Measurements from ENCODE around the gene LSAMP. TPM values are rescaled to one million over a fixed set of nuclear protein-coding genes. Genes with fewer than 3 reads are reported as not detected.

Gene LSAMP
- total and polyA plus RNA-seq, 2 donors (not counting 1 experiment from before 2014, with no cell fraction given): not detected

- ATAC-seq (ENCODE audit: low read depth) (no peak), DNase-seq (no peak)
- no peak overlapping the region for H3K27ac Mint-ChIP-seq
- H3K27me3 Mint-ChIP-seq: no peaks in the 10 kb centered on the region
- H2AFZ ChIP-seq (ENCODE audit: insufficient read depth, low read depth, low read length, poor library complexity, severe bottlenecking): no peak overlapping the region
- no peak overlapping the region for H3K4me2 ChIP-seq (replicated peaks; ENCODE audit: low read depth, low read length, poor library complexity, severe bottlenecking)
- H3K79me2 ChIP-seq (ENCODE audit: control insufficient read depth, insufficient read depth, low read length): no peaks in the 10 kb centered on the region
- H3K9me3 Mint-ChIP-seq (ENCODE audit: insufficient read depth): no peaks in the 10 kb centered on the region
- POLR2A ChIA-PET: no interaction called here
- H3K4me3 Mint-ChIP-seq: no peak overlapping the region
- 100% methylated on average over 1 of the region's 1 CpG for WGBS (ENCODE audit: insufficient coverage)
- no peaks in the 10 kb centered on the region for H4K20me1 ChIP-seq (ENCODE audit: control insufficient read depth, insufficient read depth, low read length, poor library complexity, severe bottlenecking)
- no peak overlapping the region for H3K4me3 ChIP-seq (ENCODE audit: control extremely low read depth in 1 of 5, extremely low read depth in 1 of 5, insufficient read depth in 1 of 5, low read depth in 2 of 5, low read length in 4 of 5)
- H3K4me1 Mint-ChIP-seq: peaks cover 2% of the 10 kb centered on the region
- CTCF ChIA-PET: no interaction called here
- intact Hi-C loops (cut with micrococcal nuclease): no loop called here
- H3K4me1 ChIP-seq (ENCODE audit: control insufficient read depth in 2 of 2, insufficient read depth in 2 of 2, low read length in 2 of 2): no peaks in the 10 kb centered on the region
- no peaks in the 10 kb centered on the region for H3K27me3 ChIP-seq (replicated peaks in 1 of 4; ENCODE audit: control extremely low read depth in 1 of 4, control insufficient read depth in 3 of 4, insufficient read depth in 4 of 4, low read length in 3 of 4)
- H3K27ac ChIP-seq (ENCODE audit: low read length in 2 of 2): no peak overlapping the region
- H3K36me3 ChIP-seq (replicated peaks in 1 of 2; ENCODE audit: control extremely low read depth in 1 of 2, control insufficient read depth in 1 of 2, extremely low read depth in 1 of 2, insufficient read depth in 2 of 2, low read length in 1 of 2): no peaks in the 10 kb centered on the region
- no peaks in the 10 kb centered on the region for H3K9me3 ChIP-seq (ENCODE audit: control extremely low read depth in 1 of 3, control insufficient read depth in 2 of 3, insufficient read depth in 1 of 3, low read length in 2 of 3)
- TF ChIP-seq, protein P1, sequence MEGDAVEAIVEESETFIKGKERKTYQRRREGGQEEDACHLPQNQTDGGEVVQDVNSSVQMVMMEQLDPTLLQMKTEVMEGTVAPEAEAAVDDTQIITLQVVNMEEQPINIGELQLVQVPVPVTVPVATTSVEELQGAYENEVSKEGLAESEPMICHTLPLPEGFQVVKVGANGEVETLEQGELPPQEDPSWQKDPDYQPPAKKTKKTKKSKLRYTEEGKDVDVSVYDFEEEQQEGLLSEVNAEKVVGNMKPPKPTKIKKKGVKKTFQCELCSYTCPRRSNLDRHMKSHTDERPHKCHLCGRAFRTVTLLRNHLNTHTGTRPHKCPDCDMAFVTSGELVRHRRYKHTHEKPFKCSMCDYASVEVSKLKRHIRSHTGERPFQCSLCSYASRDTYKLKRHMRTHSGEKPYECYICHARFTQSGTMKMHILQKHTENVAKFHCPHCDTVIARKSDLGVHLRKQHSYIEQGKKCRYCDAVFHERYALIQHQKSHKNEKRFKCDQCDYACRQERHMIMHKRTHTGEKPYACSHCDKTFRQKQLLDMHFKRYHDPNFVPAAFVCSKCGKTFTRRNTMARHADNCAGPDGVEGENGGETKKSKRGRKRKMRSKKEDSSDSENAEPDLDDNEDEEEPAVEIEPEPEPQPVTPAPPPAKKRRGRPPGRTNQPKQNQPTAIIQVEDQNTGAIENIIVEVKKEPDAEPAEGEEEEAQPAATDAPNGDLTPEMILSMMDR (IDR thresholded peaks at IDR 0.05): no peak
- H3K9ac ChIP-seq (ENCODE audit: low read length): no peak overlapping the region
Measured at GRCh38 chr3:116018646-116019045, 426.6 kb downstream of the LSAMP start.

GRCh38 chr3:116015931-116016330, 429.4 kb downstream of the LSAMP start:
- WGBS (ENCODE audit: insufficient coverage): 56% methylated on average over 1 of the region's 2 CpGs

More at GRCh38 chr3:116015931-116016330, 429.4 kb downstream of the LSAMP start:
- ChIA-PET POLR2A (no interaction called here), CTCF (no interaction called here)
- Histone ChIP-seq H4K20me1 (ENCODE audit: control insufficient read depth, insufficient read depth, low read length, poor library complexity, severe bottlenecking) (no peaks in the 10 kb centered on the region), H2AFZ (ENCODE audit: insufficient read depth, low read depth, low read length, poor library complexity, severe bottlenecking) (no peak overlapping the region), H3K79me2 (ENCODE audit: control insufficient read depth, insufficient read depth, low read length) (no peaks in the 10 kb centered on the region), H3K9me3 (ENCODE audit: control extremely low read depth in 1 of 3, control insufficient read depth in 2 of 3, insufficient read depth in 1 of 3, low read length in 2 of 3) (no peaks in the 10 kb centered on the region), H3K27ac (ENCODE audit: low read length in 2 of 2) (no peak overlapping the region), H3K4me3 (ENCODE audit: control extremely low read depth in 1 of 5, extremely low read depth in 1 of 5, insufficient read depth in 1 of 5, low read depth in 2 of 5, low read length in 4 of 5) (no peak overlapping the region), H3K27me3 (replicated peaks in 1 of 4; ENCODE audit: control extremely low read depth in 1 of 4, control insufficient read depth in 3 of 4, insufficient read depth in 4 of 4, low read length in 3 of 4) (no peaks in the 10 kb centered on the region), H3K9ac (ENCODE audit: low read length) (no peak overlapping the region), H3K4me1 (ENCODE audit: control insufficient read depth in 2 of 2, insufficient read depth in 2 of 2, low read length in 2 of 2) (no peaks in the 10 kb centered on the region), H3K4me2 (replicated peaks; ENCODE audit: low read depth, low read length, poor library complexity, severe bottlenecking) (no peak overlapping the region), H3K36me3 (replicated peaks in 1 of 2; ENCODE audit: control extremely low read depth in 1 of 2, control insufficient read depth in 1 of 2, extremely low read depth in 1 of 2, insufficient read depth in 2 of 2, low read length in 1 of 2) (no peaks in the 10 kb centered on the region)
- Mint-ChIP-seq H3K4me3 (no peak overlapping the region), H3K27me3 (no peaks in the 10 kb centered on the region), H3K4me1 (peaks cover 2% of the 10 kb centered on the region), H3K27ac (no peak overlapping the region), H3K9me3 (ENCODE audit: insufficient read depth) (no peaks in the 10 kb centered on the region)
- TF ChIP-seq EZH2 (IDR thresholded peaks at IDR 0.05; ENCODE audit: borderline replicate concordance, insufficient read depth, low read depth, low read length, poor library complexity, severe bottlenecking): no peak
- TF ChIP-seq, protein P1 (IDR thresholded peaks at IDR 0.05): no peak
- intact Hi-C loops (cut with micrococcal nuclease): no loop called here
- no peak for DNase-seq
- no peak for ATAC-seq (ENCODE audit: low read depth)
